Transverse colon (tissue), 4 donors: ENCODE measurements around the gene ZNF341.

Source experiments
- CTCF ChIP-seq, 5 experiments: fragments of 200-600 bp in 3 of 5; fragments of 450-650 bp in 2 of 5; sonication (generic) in 3 of 5; IDR thresholded peaks; 1 replicate in 2 of 5; 2 replicates in 3 of 5; pipeline ENCODE4 v1.5.1; 2016 to 2017; ENCODE audit warnings: antibody characterized with exemption in 5 of 5, inconsistent platforms in 3 of 5, mild to moderate bottlenecking in 2 of 5, moderate library complexity in 1 of 5
- EP300 ChIP-seq: sonication (generic); formaldehyde crosslinking; IDR thresholded peaks from one replicate; pipeline ENCODE4 v1.6.1; 2017; ENCODE audit warnings: antibody characterized with exemption, low read depth
- POLR2A ChIP-seq: fragments of 450-650 bp; IDR thresholded peaks from one replicate; pipeline ENCODE4 v1.6.1; 2016; ENCODE audit warnings: antibody characterized with exemption, mild to moderate bottlenecking, moderate library complexity
- POLR2AphosphoS5 ChIP-seq, 3 donors: sonication (generic); formaldehyde crosslinking; IDR thresholded peaks; one replicate each; pipeline ENCODE4 v1.6.1; 2016; ENCODE audit warnings: antibody characterized with exemption in 3 of 3

DNA sequence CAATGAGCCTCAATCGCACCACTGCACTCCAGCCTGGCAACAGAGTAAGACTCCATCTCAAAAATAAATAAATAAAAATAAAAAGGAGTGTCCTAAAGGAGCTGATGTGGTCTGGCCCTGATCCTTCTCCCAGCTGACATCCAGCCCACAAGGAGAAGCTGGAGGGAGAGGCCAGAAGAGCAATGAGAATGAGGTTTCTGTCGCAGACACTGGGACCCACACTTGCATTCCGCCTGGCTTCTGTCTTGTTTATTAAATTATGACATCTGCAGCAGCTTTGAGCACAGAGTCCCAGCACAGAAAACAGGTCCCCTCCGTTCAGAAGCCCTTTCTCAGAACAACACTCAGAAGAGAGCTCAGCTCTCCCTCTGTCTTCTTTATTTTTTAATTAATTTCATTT lies 35.3 kb upstream of the ZNF341 start:
- TF ChIP-seq CTCF (IDR thresholded peaks at IDR 0.05) (no peak), POLR2AphosphoS5 (IDR thresholded peaks at IDR 0.05) (no peak), EP300 (no peak), POLR2A (no peak)
